HG03139 (cell line): Measurements from ENCODE around the gene PLLP.

Experiments used
- ATAC-seq: cut with Tn5 transposase; IDR thresholded peaks from one replicate; pipeline ENCODE4 v1.9.1; 2021; ENCODE audit not compliant: unreplicated experiment

The PLLP gene

DNA sequence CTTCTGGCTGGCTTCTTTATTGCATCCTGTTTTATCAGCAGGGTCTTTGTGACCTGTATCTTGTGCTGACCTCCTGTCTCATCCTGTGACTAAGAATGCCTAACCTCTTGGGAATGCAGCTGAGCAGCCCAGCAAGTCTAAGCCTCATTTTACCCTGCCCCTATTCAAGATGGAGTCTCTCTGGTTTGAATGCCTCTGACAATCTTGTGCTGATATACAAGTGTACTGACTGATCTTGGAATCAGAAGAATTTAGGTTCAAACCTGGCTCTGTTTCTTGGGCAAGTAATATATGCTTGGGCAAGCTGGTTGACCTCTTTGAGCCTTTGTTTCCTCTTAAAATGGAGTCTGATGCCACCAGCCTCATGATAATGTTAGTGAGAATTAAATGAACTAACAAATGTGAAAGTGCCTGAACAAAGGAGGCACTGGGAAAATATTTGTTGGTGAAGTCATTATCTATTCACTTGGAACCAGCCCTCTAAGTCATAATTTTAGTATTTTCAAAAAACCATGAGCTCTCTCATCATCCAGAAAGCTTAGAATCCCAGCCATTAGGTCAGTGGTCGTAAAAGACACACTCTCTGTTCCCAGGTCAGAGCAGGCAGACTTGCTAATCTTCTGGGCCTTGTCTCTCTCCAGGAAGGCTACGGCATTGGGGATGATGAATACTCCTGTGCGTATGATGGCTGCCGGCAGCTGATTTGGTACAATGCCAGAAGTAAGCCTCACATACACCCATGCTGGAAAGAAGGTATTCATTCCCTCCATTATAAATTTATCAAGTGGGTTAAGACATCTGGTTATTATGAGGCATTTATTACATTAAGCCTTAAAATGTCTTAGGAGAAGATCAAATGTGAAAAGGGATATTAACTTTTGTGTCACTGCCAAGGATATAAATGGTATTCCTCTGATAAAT lies 57.5 kb downstream of the PLLP start:
- ATAC-seq: no peak

DNA sequence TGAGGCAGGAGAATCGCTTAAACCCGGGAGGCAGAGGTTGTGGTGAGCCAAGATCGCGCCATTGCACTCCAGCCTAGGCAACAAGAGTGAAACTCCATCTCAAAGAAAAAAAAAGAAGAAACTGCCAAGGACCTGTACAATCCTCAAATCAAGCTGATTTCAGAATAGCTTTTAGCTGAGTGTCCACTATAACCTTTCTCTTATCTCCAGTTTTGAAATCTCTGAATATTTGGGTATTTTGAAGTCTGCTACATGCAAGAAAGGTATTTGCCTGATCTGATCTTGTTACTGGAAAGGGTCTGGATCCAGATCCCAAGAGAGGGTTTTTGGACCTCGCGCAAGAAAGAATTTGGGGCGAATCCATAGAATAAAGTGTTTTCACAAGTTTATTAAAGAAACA lies 58.5 kb downstream of the PLLP start:
- ATAC-seq: no peak

DNA sequence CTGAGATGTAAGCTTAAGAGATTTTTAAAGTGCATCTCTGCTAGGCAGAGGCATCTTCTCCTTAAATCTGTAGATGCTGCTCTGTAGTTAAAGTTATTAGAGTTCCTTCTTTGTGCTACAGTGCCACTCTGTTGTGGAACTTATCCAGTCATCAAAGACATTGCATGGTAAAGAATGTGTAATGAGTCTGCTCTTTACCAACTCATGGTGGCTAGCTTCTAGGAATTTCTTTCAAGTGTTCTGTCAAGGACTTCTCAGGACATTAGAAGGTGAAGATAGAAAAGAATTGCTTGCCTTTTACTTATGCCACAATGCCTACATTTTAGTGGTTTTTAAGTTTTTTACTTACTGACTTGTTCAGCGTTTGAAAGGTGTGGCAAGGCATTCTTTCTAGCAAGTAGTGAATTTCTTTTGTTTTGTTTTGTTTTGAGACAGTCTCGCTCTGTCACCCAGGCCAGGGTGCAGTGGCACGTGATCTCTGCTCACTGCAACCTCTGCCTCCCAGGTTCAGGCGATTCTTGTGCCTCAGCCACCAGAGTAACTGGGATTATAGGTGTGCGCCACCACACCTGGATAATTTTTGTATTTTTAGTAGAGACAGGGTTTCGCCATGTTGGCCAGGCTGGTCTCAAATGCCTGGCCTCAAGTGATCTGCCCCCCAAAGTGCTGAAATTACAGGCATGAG lies 59.7 kb downstream of the PLLP start:
- no peak for ATAC-seq

DNA sequence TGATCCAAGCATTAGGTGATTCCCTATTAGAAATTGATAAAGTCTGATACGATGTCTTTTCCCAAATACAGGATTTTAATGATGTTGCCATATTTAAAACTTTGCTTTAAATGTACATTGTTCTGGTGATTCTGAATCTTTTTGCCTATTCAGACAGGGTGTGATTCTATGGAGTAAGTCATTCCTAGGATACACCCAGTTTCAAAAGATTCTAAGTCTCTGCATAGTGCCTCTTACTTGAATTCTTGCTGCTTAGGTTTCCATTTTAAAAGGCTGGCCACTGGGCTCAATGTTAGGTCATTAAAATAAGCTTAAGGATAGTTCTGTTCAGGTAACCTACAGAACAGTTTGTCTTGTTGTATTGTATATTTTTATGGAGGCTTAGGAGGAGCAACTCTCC lies 61.4 kb downstream of the PLLP start:
- no peak for ATAC-seq

DNA sequence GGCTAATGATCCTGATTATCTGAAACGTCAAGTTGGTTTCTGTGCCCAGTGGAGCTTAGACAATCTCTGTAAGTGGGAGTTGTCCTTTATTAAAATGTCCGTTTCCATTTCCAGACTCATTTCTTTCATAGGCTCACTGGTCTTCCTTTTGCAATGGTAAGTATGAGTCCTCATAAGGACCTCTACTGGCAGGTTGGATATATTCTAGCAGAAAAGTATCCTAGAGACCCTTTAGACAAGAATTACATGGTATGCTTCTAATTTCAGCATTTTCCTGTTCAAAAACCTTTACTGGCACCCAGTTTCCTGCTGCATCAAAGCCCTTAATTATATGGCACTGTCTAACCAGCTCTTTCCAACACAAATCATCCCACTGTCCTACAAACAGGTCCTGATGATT lies 67.5 kb downstream of the PLLP start:
- no peak for ATAC-seq

DNA sequence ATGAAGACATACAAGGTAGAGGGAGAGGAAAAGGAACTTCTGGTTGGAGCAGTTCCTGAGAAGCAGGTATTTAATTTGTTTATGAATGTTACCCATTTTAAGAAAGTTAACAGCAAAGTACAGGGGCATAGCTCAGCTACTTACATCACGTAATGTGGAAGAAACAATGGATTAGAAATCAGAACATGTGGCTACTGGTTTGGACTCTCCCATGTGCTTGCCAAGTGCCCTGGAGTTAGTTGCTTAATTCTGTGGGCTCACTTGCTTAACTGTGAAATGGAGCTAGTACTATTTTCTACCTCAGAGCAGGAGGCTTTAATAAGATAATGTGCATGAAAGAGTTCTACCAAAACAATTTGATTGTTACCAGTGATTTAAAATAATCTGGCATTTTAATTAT lies 71.0 kb downstream of the PLLP start:
- no peak for ATAC-seq

DNA sequence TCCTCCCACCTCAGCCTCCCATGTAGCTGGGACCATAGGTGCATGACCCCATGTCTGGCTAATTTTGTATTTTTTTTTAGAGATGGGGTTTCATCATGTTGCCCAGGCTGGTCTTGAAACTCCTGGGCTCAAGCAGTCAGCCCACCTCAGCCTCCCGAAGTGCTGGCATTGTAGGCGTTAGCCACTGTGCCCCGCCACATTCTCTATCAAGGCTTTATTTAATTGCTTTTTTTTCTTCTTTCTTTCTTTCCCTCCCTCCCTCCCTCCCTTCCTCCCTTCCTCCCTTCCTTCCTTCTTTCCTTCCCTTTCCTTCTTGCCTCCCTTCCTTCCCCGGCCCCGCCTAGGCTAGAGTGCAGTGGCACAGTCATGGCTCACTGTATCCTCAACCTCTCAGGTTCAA lies 74.7 kb downstream of the PLLP start:
- ATAC-seq: no peak

DNA sequence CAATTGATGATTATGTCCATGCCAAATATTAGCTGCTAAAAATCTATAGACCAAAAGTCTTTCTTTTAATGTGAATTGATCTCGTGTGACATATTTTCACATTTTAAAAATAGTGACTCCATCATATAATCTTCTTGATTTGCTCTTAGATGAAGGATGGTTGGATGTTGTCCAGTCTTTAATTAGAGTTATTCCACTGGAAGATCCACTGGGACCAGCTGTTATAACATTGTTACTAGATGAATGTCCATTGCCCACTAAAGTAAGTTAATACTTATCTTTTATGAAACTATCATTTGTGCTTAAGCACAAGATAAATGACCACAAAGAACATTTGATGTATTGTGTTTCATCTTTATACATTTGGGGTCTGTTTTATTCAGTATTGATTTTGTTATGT lies 75.5 kb downstream of the PLLP start:
- ATAC-seq: no peak
